SU-DHL-6 (cell line): Measurements from ENCODE around the gene ASB13.

Experiments used
- H2AFZ ChIP-seq: fragments of 200-600 bp; sonication (generic); 2 replicates; pipeline ENCODE4 v1.6.1; 2014; ENCODE audit warnings: low read depth, mild to moderate bottlenecking, moderate library complexity, mixed read lengths, antibody characterized with exemption, low read length; ENCODE audit not compliant: severe bottlenecking
- H3F3A ChIP-seq: fragments of 200-600 bp; shearing (Covaris generic); 2 replicates; pipeline ENCODE4 v1.6.0; 2016; ENCODE audit warnings: antibody characterized with exemption, mild to moderate bottlenecking; ENCODE audit not compliant: insufficient read depth
- H3K27ac ChIP-seq: fragments of 200-600 bp; sonication (generic); 2 replicates; pipeline ENCODE4 v1.5.1; 2016; ENCODE audit warnings: low read depth, mild to moderate bottlenecking, low read length, moderate library complexity, mixed read lengths
- H3K27me3 ChIP-seq: fragments of 200-600 bp; sonication (generic), shearing (Covaris generic); 2 replicates; pipeline ENCODE4 v1.6.0; 2014; ENCODE audit warnings: mild to moderate bottlenecking, low read length
- H3K36me3 ChIP-seq: fragments of 200-600 bp; sonication (generic); 2 replicates; pipeline ENCODE4 v1.6.1; 2014; ENCODE audit warnings: mild to moderate bottlenecking, low read length, mixed read lengths
- H3K4me2 ChIP-seq: fragments of 300-600, 200-600 bp; shearing (Covaris generic), sonication (generic); 2 replicates; pipeline ENCODE4 v1.6.0; 2014; ENCODE audit warnings: low read length, low read depth, mild to moderate bottlenecking; ENCODE audit not compliant: poor library complexity, severe bottlenecking
- H3K4me3 ChIP-seq: fragments of 200-600 bp; sonication (generic); 2 replicates; pipeline ENCODE4 v1.5.1; 2014; ENCODE audit warnings: antibody characterized with exemption, low read length, mild to moderate bottlenecking, mixed read lengths; ENCODE audit not compliant: insufficient read depth, poor library complexity, severe bottlenecking
- H3K79me2 ChIP-seq: fragments of 200-600 bp; sonication (generic); 2 replicates; pipeline ENCODE4 v1.6.1; 2014; ENCODE audit warnings: mild to moderate bottlenecking, low read length, moderate library complexity; ENCODE audit not compliant: insufficient read depth
- H3K9ac ChIP-seq: fragments of 200-600 bp; sonication (generic); 2 replicates; pipeline ENCODE4 v1.7.0; 2014; ENCODE audit warnings: mild to moderate bottlenecking, low read length
- H3K9me2 ChIP-seq: fragments of 200-600 bp; sonication (generic); replicated peaks from 2 replicates; pipeline ENCODE4 v1.6.1; 2014; ENCODE audit warnings: low read length; ENCODE audit not compliant: insufficient read depth
- H3K9me3 ChIP-seq: fragments of 200-600 bp; sonication (generic); 2 replicates; pipeline ENCODE4 v1.6.1; 2014; ENCODE audit warnings: low read length, mixed read lengths; ENCODE audit not compliant: insufficient read depth
- H4K20me1 ChIP-seq: fragments of 200-600 bp; sonication (generic); 2 replicates; pipeline ENCODE4 v1.6.1; 2014; ENCODE audit warnings: low read depth, mild to moderate bottlenecking, antibody characterized with exemption, low read length, moderate library complexity, mixed read lengths
- EZH2phosphoT487 ChIP-seq: fragments of 200-600 bp; sonication (generic), shearing (Covaris generic); conservative IDR thresholded peaks from 2 replicates; pipeline ENCODE4 v1.6.1; 2018; ENCODE audit warnings: mild to moderate bottlenecking, antibody characterized with exemption, low read length, moderate library complexity, mixed read lengths
- TF ChIP-seq, protein P1 (sequence below): fragments of 200-600 bp; sonication (generic); IDR thresholded peaks from one replicate; pipeline ENCODE4 v1.5.1; 2017; ENCODE audit warnings: antibody characterized with exemption, mild to moderate bottlenecking, low read length, moderate library complexity; ENCODE audit not compliant: insufficient read depth, poor library complexity, severe bottlenecking

The ASB13 gene

GRCh38 chr10:5620966-5621365, 45.4 kb downstream of the ASB13 start:
- Histone ChIP-seq H2AFZ (no peak overlapping the region), H3K4me2 (no peak overlapping the region), H4K20me1 (no peaks in the 10 kb centered on the region), H3F3A (no peaks in the 10 kb centered on the region), H3K79me2 (no peaks in the 10 kb centered on the region), H3K9me2 (no peaks in the 10 kb centered on the region), H3K36me3 (no peaks in the 10 kb centered on the region), H3K27ac (no peak overlapping the region), H3K9me3 (no peaks in the 10 kb centered on the region), H3K27me3 (no peaks in the 10 kb centered on the region), H3K9ac (no peak overlapping the region), H3K4me3 (no peak overlapping the region)
- TF ChIP-seq EZH2phosphoT487: no peak
- TF ChIP-seq, protein P1, sequence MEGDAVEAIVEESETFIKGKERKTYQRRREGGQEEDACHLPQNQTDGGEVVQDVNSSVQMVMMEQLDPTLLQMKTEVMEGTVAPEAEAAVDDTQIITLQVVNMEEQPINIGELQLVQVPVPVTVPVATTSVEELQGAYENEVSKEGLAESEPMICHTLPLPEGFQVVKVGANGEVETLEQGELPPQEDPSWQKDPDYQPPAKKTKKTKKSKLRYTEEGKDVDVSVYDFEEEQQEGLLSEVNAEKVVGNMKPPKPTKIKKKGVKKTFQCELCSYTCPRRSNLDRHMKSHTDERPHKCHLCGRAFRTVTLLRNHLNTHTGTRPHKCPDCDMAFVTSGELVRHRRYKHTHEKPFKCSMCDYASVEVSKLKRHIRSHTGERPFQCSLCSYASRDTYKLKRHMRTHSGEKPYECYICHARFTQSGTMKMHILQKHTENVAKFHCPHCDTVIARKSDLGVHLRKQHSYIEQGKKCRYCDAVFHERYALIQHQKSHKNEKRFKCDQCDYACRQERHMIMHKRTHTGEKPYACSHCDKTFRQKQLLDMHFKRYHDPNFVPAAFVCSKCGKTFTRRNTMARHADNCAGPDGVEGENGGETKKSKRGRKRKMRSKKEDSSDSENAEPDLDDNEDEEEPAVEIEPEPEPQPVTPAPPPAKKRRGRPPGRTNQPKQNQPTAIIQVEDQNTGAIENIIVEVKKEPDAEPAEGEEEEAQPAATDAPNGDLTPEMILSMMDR: no peak

GRCh38 chr10:5620223-5620721, 46.1 kb downstream of the ASB13 start:
- H3K4me2 ChIP-seq: no peak overlapping the region

DNA sequence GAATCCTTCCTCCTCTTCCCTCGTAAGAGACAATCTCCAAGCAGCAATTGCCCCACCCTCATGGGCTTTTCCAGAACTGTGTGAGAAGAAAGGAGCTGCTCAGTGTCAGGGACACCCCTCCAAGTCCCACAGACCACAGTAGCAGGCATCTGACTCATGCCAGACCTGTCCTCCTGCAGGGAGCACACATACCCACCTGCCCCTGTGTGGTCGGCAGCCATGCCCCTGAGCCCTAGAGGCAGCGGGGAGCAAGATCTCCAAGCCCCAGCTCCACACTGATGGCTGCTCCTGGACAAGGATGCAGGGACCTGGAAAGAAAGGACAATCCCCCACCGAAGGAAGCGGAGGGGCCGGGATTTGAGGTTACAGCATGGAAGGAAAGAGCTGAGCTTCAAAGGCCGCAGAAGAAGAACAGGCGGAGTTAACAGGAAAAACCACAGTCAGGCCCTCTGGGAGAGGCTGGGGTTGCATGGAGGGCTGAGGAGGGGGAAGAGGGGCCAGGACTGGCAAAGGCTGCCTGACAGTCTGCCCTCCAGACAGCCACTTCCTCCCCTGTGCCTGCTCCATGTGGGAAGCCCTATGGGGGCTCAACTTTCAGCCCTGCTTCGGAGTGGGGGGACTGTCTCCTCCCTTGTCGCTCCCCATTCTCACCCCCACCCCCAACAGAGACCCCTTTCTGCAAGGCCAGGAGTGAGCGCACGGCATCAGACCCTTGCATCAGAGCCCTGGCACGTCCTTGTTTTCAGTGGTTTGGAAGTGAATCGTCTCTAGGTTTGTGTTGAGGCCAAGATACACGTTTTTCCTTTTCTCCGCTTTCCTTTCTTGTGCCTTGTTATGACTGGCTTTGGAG, 46.8 kb downstream of the ASB13 start:
- Histone ChIP-seq H3K9me2 (no peaks in the 10 kb centered on the region), H3K79me2 (no peaks in the 10 kb centered on the region), H3K9me3 (no peaks in the 10 kb centered on the region), H3K36me3 (no peaks in the 10 kb centered on the region), H3K27me3 (no peaks in the 10 kb centered on the region), H3K4me3 (no peak overlapping the region), H4K20me1 (no peaks in the 10 kb centered on the region), H3K4me2 (no peak overlapping the region), H3K9ac (no peak overlapping the region), H3F3A (no peaks in the 10 kb centered on the region), H3K27ac (no peak overlapping the region), H2AFZ (no peak overlapping the region)
- TF ChIP-seq, protein P1: no peak
- no peak for TF ChIP-seq EZH2phosphoT487

More at GRCh38 chr10:5620223-5620721, 46.1 kb downstream of the ASB13 start:
- Histone ChIP-seq H3F3A (no peaks in the 10 kb centered on the region), H3K4me3 (no peak overlapping the region), H3K79me2 (no peaks in the 10 kb centered on the region), H3K9me3 (no peaks in the 10 kb centered on the region), H4K20me1 (no peaks in the 10 kb centered on the region), H3K36me3 (no peaks in the 10 kb centered on the region), H3K9ac (no peak overlapping the region), H3K27ac (no peak overlapping the region), H2AFZ (no peak overlapping the region), H3K9me2 (no peaks in the 10 kb centered on the region), H3K27me3 (no peaks in the 10 kb centered on the region)
- no peak for TF ChIP-seq EZH2phosphoT487
- TF ChIP-seq, protein P1: no peak
